HepG2 (cell line): Measurements from ENCODE around the gene TRMU. TPM values are rescaled to one million over a fixed set of nuclear protein-coding genes. Genes with fewer than 3 reads are reported as not detected.

Experiments
- ATF6 ChIP-seq: sonication (generic); formaldehyde crosslinking; conservative IDR thresholded peaks from 2 replicates; pipeline ENCODE4 v1.4.0; 2020; ENCODE audit warnings: missing genetic modification reagents
- BORCS8-MEF2B ChIP-seq: sonication (generic); formaldehyde crosslinking; IDR thresholded peaks from 2 replicates; pipeline ENCODE4 v1.8.0; 2022; ENCODE audit warnings: mild to moderate bottlenecking, missing genetic modification reagents
- GLMP ChIP-seq: sonication (generic); formaldehyde crosslinking; IDR thresholded peaks from 2 replicates; pipeline ENCODE4 v1.9.0; 2021; ENCODE audit warnings: missing genetic modification reagents, mild to moderate bottlenecking, borderline replicate concordance
- HMGXB3 ChIP-seq: sonication (generic); formaldehyde crosslinking; IDR thresholded peaks from 2 replicates; pipeline ENCODE4 v1.4.0; 2020; ENCODE audit warnings: missing genetic modification reagents, borderline replicate concordance
- PPARG ChIP-seq: conservative IDR thresholded peaks from 2 replicates; pipeline ENCODE4 v1.6.1; 2016; ENCODE audit warnings: missing biosample characterization, missing genetic modification reagents
- RCOR2 ChIP-seq: IDR thresholded peaks from 2 replicates; pipeline ENCODE4 v1.6.1; 2016; ENCODE audit warnings: missing biosample characterization, missing genetic modification reagents
- RERE ChIP-seq: IDR thresholded peaks from 2 replicates; pipeline ENCODE4 v1.6.1; 2016; ENCODE audit warnings: low read depth, missing genetic modification reagents, missing compliant biosample characterization
- ZNF513 ChIP-seq: sonication (generic); formaldehyde crosslinking; conservative IDR thresholded peaks from 2 replicates; pipeline ENCODE4 v1.5.0; 2020; ENCODE audit warnings: missing genetic modification reagents
- polyA plus RNA-seq, 8 experiments: library from polyadenylated mRNA; depleted of rRNA in 3 of 8; stranded (reverse) in 7 of 8; unstranded in 1 of 8; fragments of >200 nt; fragmentation: Illumina TruSeq in 4 of 8; extraction: Trizol in 4 of 8; gene quantifications; 2 replicates each; pipeline versions ENCODE4 v1.2.1 to v1.2.3, GENCODE V29; 2011 to 2016; ENCODE audit warnings: low read depth in 4 of 8, missing spikeins in 1 of 8, mixed read lengths in 1 of 8; ENCODE audit not compliant: insufficient read depth in 1 of 8
- total RNA-seq, 5 experiments: library from RNA; depleted of rRNA; stranded (reverse); fragments of >200 nt; fragmentation: Illumina TruSeq; extraction: Trizol; gene quantifications; 2 replicates each; pipeline ENCODE4 v1.2.3, GENCODE V29; 2016; ENCODE audit warnings: low read depth in 1 of 5

TRMU gene
- total and polyA plus RNA-seq, 2 of the 13 experiments (the other 11 are each of a cell fraction or from before 2014, with no cell fraction given), result 31.0 to 50.2 TPM

- peak; percentile 76; the same call in 1 of the 2 replicates for TF ChIP-seq RERE (CRISPR knock-in tag)
- peak; percentile 63; the same call in 1 of the 2 replicates for TF ChIP-seq RCOR2 (CRISPR knock-in tag)
- no peak for TF ChIP-seq ATF6 (CRISPR knock-in tag)
- TF ChIP-seq BORCS8-MEF2B (CRISPR knock-in tag), result peak; percentile 64
- no peak for TF ChIP-seq GLMP (CRISPR knock-in tag)
- TF ChIP-seq PPARG (CRISPR knock-in tag), result peak; percentile 80
- peak; percentile 31; the same call in 1 of the 2 replicates for TF ChIP-seq HMGXB3 (CRISPR knock-in tag)
- TF ChIP-seq ZNF513 (CRISPR knock-in tag), result no peak
These were observed 42.3 kb downstream of the TRMU start (continued) for GRCh38 chr22:46377525-46378425.
